ENCODE data around the gene AZIN2. TPM values are rescaled to one million over a fixed set of nuclear protein-coding genes. Genes with fewer than 3 reads are reported as not detected.

Gene AZIN2
- total and polyA plus RNA-seq, 10 of the 15 experiments (the other 5 are each of a cell fraction or from before 2014, with no cell fraction given): 0.02 to 0.85 (median 0.23) TPM

DNA sequence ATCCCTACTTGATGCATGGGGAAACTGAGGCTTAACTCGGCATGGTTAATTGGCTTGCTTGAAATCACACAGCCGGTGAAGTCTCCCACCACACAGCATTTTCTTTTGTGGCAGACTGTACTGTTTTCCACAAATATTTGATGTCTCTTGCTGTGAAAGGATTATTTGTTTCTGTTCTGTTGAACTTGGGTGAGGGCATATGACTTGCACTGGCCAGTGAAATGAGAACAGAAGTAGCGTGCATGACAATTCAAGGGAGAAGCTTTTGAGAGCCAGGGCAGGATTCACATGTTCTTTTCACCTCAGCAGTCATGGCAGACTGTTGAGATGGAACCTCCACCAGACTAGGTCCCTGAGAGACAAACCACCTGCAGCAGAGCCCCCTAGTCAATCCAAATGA is 32.5 kb upstream of the AZIN2 start:
- FAIRE-seq (no peak), ATAC-seq (no peak), DNase-seq (ENCODE audit: low read depth, low spot score) (no peak)
- H3K27ac ChIP-seq (ENCODE audit: control insufficient read depth, insufficient read depth): no peak overlapping the region
- H3K79me2 ChIP-seq (ENCODE audit: control insufficient read depth, insufficient read depth, low read length): no peaks in the 10 kb centered on the region
- WGBS (ENCODE audit: insufficient coverage, insufficient replicate concordance, low lambda C conversion rate, missing lambda C conversion rate): 61% methylated on average over 3 of the region's 3 CpGs
- POLR2A ChIA-PET: no interaction called here
- H3K4me1 ChIP-seq (ENCODE audit: control insufficient read depth, insufficient read depth, low read length): no peaks in the 10 kb centered on the region
- no peaks in the 10 kb centered on the region; a peak in 1 of 4 replicates for H3K27me3 ChIP-seq (replicated peaks in 1 of 2; ENCODE audit: control insufficient read depth in 2 of 2, insufficient read depth in 2 of 2, low read length in 1 of 2)
- in situ Hi-C loops (cut with MboI): no loop called here
- TF ChIP-seq POLR2AphosphoS2 (IDR thresholded peaks at IDR 0.05; ENCODE audit: low read depth, low read length): no peak
- no peak for TF ChIP-seq ELK1 (IDR thresholded peaks at IDR 0.05; ENCODE audit: low read depth, low read length)
- no peak for TF ChIP-seq IKZF1 (conservative IDR thresholded peaks at IDR 0.05)
- TF ChIP-seq RFX5 (IDR thresholded peaks at IDR 0.05; ENCODE audit: low read depth, low read length): no peak
- TF ChIP-seq HDAC6 (IDR thresholded peaks at IDR 0.05; ENCODE audit: unreplicated experiment): no peak
- no peak for TF ChIP-seq ZBTB11 (CRISPR knock-in tag; IDR thresholded peaks at IDR 0.05)
- TF ChIP-seq TCF7 (IDR thresholded peaks at IDR 0.05; ENCODE audit: borderline replicate concordance): no peak
- TF ChIP-seq RAD21 (IDR thresholded peaks at IDR 0.05; ENCODE audit: insufficient read depth, low read depth, low read length): no peak
- TF ChIP-seq ZNF687 (IDR thresholded peaks at IDR 0.05): no peak
- TF ChIP-seq, protein P1, sequence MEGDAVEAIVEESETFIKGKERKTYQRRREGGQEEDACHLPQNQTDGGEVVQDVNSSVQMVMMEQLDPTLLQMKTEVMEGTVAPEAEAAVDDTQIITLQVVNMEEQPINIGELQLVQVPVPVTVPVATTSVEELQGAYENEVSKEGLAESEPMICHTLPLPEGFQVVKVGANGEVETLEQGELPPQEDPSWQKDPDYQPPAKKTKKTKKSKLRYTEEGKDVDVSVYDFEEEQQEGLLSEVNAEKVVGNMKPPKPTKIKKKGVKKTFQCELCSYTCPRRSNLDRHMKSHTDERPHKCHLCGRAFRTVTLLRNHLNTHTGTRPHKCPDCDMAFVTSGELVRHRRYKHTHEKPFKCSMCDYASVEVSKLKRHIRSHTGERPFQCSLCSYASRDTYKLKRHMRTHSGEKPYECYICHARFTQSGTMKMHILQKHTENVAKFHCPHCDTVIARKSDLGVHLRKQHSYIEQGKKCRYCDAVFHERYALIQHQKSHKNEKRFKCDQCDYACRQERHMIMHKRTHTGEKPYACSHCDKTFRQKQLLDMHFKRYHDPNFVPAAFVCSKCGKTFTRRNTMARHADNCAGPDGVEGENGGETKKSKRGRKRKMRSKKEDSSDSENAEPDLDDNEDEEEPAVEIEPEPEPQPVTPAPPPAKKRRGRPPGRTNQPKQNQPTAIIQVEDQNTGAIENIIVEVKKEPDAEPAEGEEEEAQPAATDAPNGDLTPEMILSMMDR (IDR thresholded peaks at IDR 0.05 in 2 of 3, conservative IDR thresholded peaks at IDR 0.05 in 1 of 3; ENCODE audit: control insufficient read depth in 2 of 3, extremely low read depth in 1 of 3, insufficient read depth in 1 of 3, low read depth in 3 of 3, low read length in 3 of 3): no peak
- TF ChIP-seq ATF7 (IDR thresholded peaks at IDR 0.05; ENCODE audit: low read depth): no peak
- TF ChIP-seq ZNF384 (IDR thresholded peaks at IDR 0.05; ENCODE audit: borderline replicate concordance, low read depth, low read length): no peak
- TF ChIP-seq MXI1 (IDR thresholded peaks at IDR 0.05; ENCODE audit: low read depth, low read length): no peak
- no peak for TF ChIP-seq BRCA1 (IDR thresholded peaks at IDR 0.05; ENCODE audit: low read depth, low read length)
- H3K4me3 ChIP-seq: no peak overlapping the region
- intact Hi-C loops (cut with micrococcal nuclease; ENCODE audit: unreplicated experiment): no loop called here
- RAD21 ChIA-PET (ENCODE audit: unreplicated experiment): interaction anchor here (1.5 kb wide), 1 partner anchor 113 kb away, joined by 3 read pairs; no protein-coding TSS in a partner anchor
- CTCF ChIA-PET: interaction anchor here (1.1 kb wide), 1 partner anchor 116 kb away, joined by 3 read pairs; no protein-coding TSS in a partner anchor
- no peaks in the 10 kb centered on the region for H4K20me1 ChIP-seq (ENCODE audit: control insufficient read depth, insufficient read depth)
- H2AFZ ChIP-seq (ENCODE audit: control insufficient read depth, low read depth, low read length): no peak overlapping the region
- H3K4me2 ChIP-seq (ENCODE audit: control insufficient read depth, insufficient read depth): no peak overlapping the region
- no peaks in the 10 kb centered on the region for H3K36me3 ChIP-seq (ENCODE audit: control insufficient read depth in 2 of 2, insufficient read depth in 2 of 2, low read length in 1 of 2)
- no peaks in the 10 kb centered on the region for H3K9me3 ChIP-seq (replicated peaks; ENCODE audit: control insufficient read depth, insufficient read depth, low read length)
- no TSS peak for BruUV-seq (replicated peaks)
- no peak overlapping the region for H3K9ac ChIP-seq (ENCODE audit: control insufficient read depth, insufficient read depth, low read length)
- SMC1A ChIA-PET (ENCODE audit: uncharacterized antibody, unreplicated experiment): no interaction called here
